ENCODE measurements around the gene NKX2-2. TPM values are rescaled to one million over a fixed set of nuclear protein-coding genes. Genes with fewer than 3 reads are reported as not detected.
A peak's percentile ranks its signal among the peaks of the same experiment; 100 is the strongest.

NKX2-2 gene
- total RNA-seq, 6 donors from 2014 or later: not detected

- ATAC-seq (ENCODE audit: low FRiP score in 2 of 2): no peak
- WGBS, 2 donors: 1 to 4% methylated on average over 14 of the region's 14 CpGs
- Histone ChIP-seq H3K27me3 (peaks cover 3 to 99% (median 64%) of the 10 kb centered on the region in 4 donors), H3K4me3 (no peak overlapping the region), H3K9me3 (no peaks in the 10 kb centered on the region), H3K36me3 (no peaks in the 10 kb centered on the region), H3K4me1 (peaks cover 22 to 69% (median 34%) of the 10 kb centered on the region in 4 donors), H3K27ac (no peak overlapping the region)
- TF ChIP-seq POLR2AphosphoS5 (IDR thresholded peaks at IDR 0.05) (no peak), POLR2A (IDR thresholded peaks at IDR 0.05) (no peak), CTCF (IDR thresholded peaks at IDR 0.05) (no peak), EP300 (IDR thresholded peaks at IDR 0.05) (no peak)
- DNase-seq: no peak
Observed at GRCh38 chr20:21519136-21519584, 5.3 kb upstream of the NKX2-2 start.

DNA sequence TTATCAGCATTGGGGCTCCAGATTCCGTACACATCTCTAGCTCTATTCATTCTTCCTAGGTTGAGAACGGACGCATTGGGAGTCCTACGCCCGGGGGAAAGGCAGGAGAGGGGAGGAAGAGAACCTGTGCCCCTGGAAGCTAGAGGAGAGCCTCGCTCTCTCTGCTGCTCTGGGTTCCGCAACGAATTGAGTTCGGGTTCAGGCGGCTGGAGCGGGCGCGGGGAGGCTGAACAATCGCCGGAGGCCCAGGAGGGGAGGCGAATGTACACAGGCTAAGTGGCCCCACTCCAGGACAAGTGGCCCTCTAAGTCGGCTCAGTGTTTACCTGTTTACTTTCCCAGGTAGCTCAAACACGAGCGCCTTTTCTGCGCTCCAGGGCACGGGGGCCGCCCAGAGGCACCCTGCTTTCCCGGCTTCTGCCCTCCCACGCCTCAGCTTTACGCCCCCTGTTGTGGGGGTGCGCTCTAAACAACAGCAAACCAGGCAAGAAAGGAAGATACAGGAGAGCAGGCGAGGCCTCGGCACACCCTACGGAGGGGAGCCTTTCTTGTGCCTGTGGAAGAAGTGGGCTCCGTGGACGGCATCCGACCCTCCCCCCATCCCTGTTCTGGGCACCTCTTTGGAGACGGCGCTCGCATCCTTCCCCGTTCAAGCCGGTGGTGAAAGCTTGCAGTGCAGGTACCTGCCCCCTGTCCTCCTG lies 4.6 kb upstream of the NKX2-2 start:
- Histone ChIP-seq H3K27ac (no peak overlapping the region), H3K4me1 (peaks cover 28 to 76% (median 41%) of the 10 kb centered on the region in 4 donors), H3K4me3 (no peak overlapping the region), H3K36me3 (no peaks in the 10 kb centered on the region), H3K27me3 (peaks cover 6 to 100% (median 64%) of the 10 kb centered on the region in 4 donors), H3K9me3 (no peaks in the 10 kb centered on the region)
- ATAC-seq (ENCODE audit: low FRiP score in 2 of 2): peak; percentile 24 to 70
- peak; percentile 58 to 75 for DNase-seq
- TF ChIP-seq CTCF (IDR thresholded peaks at IDR 0.05): no peak
- no peak for TF ChIP-seq POLR2A (IDR thresholded peaks at IDR 0.05)
- peak in 1 of 2 donors; percentile 59 for TF ChIP-seq POLR2AphosphoS5 (IDR thresholded peaks at IDR 0.05)
- TF ChIP-seq EP300 (IDR thresholded peaks at IDR 0.05): no peak
- WGBS, 2 donors: 0 to 4% methylated on average over 4 to 37 of the region's 37 CpGs

GRCh38 chr20:21517566-21518277 lies 3.9 kb upstream of the NKX2-2 start:
- Histone ChIP-seq H3K4me1 (peaks cover 35 to 79% (median 47%) of the 10 kb centered on the region in 4 donors), H3K27me3 (peaks cover 7 to 99% (median 64%) of the 10 kb centered on the region in 4 donors), H3K4me3 (no peak overlapping the region), H3K27ac (no peak overlapping the region), H3K9me3 (no peaks in the 10 kb centered on the region), H3K36me3 (no peaks in the 10 kb centered on the region)
- 4 to 5% methylated on average over 18 to 29 of the region's 32 CpGs for WGBS, 2 donors
- ATAC-seq (ENCODE audit: low FRiP score in 2 of 2) (no peak), DNase-seq (peak in 1 of 2 donors; percentile 58)
- TF ChIP-seq POLR2AphosphoS5 (IDR thresholded peaks at IDR 0.05) (no peak), POLR2A (IDR thresholded peaks at IDR 0.05) (no peak), CTCF (IDR thresholded peaks at IDR 0.05) (no peak), EP300 (IDR thresholded peaks at IDR 0.05) (no peak)

- TF ChIP-seq EP300 (IDR thresholded peaks at IDR 0.05) (no peak), POLR2A (IDR thresholded peaks at IDR 0.05) (no peak), CTCF (IDR thresholded peaks at IDR 0.05) (no peak), POLR2AphosphoS5 (IDR thresholded peaks at IDR 0.05) (no peak)
- Histone ChIP-seq H3K36me3 (no peaks in the 10 kb centered on the region), H3K4me3 (no peak overlapping the region), H3K27ac (no peak overlapping the region), H3K27me3 (peaks cover 7 to 99% (median 64%) of the 10 kb centered on the region in 4 donors), H3K4me1 (peaks cover 37 to 79% (median 48%) of the 10 kb centered on the region in 4 donors), H3K9me3 (no peaks in the 10 kb centered on the region)
- 5 to 7% methylated on average over 30 to 31 of the region's 32 CpGs for WGBS, 2 donors
- DNase-seq (peak in 1 of 2 donors; percentile 25), ATAC-seq (ENCODE audit: low FRiP score in 2 of 2) (no peak)
Observed at GRCh38 chr20:21516861-21517565, 3.1 kb upstream of the NKX2-2 start.
